HG02943 (cell line): Measurements from ENCODE around the gene ZCCHC3.

Experiments used
- ATAC-seq: cut with Tn5 transposase; IDR thresholded peaks from one replicate; pipeline ENCODE4 v1.9.1; 2021; ENCODE audit warnings: mild to moderate bottlenecking, low read depth, moderate library complexity; ENCODE audit not compliant: unreplicated experiment

Gene ZCCHC3

DNA sequence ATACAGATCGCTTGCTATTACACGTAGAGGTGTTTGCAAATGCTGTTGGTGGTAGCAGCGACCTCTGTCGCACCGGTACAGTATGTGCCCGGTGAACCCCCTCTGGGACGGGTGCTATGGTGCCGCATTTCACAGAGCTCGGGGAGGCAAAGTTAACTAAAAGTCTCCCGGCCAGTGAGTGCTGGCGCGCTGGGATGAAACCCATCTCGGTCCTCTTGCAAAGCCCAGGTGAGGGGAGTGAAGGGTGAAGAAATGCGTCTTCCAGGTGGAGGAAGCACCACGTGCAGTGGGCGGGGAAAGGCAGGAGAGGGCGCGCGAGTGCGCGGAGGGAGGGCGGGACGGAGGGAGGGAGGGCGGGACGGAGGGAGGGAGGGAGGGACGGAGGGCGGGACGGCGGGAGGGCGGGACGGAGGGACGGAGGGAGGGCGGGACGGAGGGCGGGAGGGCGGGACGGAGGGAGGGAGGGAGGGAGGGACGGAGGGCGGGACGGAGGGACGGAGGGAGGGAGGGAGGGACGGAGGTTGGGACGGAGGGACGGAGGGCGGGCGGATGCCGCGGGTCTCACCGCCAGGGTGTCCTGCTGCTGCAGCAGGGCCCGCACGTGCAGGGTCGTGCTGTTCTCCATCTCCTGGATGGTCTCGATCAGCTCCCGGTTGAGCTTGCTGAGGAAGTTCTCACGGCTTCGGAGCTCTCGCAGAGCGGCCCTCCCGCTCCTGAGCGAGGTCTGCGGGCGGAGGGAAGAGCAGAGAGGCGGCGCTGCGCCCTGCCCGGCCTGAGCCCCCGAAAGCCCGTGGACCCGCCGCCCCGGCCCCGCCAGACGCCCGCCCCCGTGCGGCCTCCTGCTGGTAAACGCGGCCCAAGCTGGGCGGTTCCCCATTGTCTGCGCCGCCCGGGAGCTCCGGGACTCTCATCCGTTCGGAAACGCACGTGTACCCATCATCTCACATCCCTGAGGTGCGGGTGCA is 18.5 kb upstream of the ZCCHC3 start:
- ATAC-seq: no peak

DNA sequence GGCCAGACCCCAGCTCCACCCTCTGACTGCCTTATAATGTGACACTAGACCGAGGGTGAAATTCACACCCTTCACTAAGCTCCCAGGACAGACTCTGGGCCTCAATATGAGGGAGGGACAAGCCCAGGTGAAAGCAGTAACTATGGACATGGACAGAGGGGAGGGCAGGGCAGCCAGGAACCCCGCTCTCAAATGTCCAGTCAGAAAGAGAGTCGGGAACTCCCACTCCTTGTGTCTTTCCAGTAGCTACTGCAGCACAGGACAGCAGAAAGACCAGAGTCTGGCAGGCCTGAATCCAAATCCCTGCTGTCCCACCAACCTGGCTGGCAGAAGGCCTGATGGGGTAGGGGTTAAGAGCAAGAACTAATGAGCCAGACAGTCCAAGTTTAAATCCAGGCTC is 13.2 kb upstream of the ZCCHC3 start:
- ATAC-seq: no peak

DNA sequence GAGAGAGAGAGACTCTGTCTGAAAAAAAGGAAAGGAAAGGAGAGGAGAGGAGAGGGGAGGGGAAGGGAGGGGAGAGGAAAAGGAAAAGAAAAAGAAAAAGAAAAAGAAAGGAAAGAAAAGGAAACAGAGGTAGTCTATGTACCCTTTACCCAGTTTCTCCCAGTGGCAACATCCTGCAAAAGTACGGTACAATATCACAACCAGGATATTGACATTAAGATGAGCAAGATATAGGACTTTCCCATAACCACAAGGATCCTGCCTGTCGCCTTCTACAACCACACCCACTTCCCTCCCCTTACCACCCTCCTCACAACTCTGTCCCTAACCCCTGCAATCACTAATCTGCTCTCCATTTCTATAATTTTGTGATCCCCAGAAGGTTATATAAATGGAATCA is 10.9 kb upstream of the ZCCHC3 start:
- ATAC-seq: no peak

GRCh38 chr20:288956-289692 is 8.2 kb upstream of the ZCCHC3 start:
- ATAC-seq: no peak

DNA sequence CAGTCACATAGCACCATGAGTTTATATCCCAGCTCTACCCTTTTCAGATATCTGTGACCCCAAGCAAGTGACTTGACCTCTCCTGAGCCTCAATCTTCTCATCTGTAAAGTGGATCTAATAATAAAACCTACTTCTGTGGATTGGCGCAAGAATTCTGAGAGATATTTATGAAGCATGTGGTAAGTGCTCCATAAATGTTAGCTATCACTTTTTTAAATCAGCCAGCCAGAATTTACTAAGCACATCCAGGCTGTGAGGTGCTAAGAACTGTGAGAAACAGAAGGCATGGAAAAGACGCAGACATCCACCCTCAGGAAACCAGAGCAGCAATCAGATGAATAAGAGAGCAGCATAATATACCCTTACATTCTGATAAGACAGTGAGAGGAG is 7.7 kb upstream of the ZCCHC3 start:
- ATAC-seq: no peak

GRCh38 chr20:290084-290831 is 7.1 kb upstream of the ZCCHC3 start, which contains the start of gene C20orf96:
Gene C20orf96 (minus strand): TSS chr20:290750. CDS start chr20:290610, 140 bp downstream.
- ATAC-seq: peak; percentile 82

DNA sequence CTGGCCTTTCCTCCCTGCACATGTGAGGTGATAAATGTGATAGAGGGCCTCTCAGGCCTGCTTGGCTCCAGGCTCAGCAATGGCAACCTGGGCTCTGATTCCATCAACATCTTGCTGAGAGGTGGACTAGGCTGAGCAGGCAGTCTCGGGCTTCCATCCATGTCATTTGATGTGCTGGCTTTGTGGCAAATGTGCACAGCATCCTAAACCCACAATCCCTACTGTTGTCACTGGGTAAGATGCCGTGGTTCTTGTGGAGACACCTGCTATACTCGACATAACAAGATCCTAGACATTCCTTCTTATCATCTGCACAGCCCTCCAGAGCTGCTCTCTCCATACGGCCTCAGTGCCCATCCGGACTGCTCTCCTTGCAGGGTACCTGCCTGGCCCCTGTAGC is 2.8 kb upstream of the ZCCHC3 start:
- no peak for ATAC-seq

- ATAC-seq: no peak
These were observed 1.6 kb upstream of the ZCCHC3 start for GRCh38 chr20:295804-296203.

DNA sequence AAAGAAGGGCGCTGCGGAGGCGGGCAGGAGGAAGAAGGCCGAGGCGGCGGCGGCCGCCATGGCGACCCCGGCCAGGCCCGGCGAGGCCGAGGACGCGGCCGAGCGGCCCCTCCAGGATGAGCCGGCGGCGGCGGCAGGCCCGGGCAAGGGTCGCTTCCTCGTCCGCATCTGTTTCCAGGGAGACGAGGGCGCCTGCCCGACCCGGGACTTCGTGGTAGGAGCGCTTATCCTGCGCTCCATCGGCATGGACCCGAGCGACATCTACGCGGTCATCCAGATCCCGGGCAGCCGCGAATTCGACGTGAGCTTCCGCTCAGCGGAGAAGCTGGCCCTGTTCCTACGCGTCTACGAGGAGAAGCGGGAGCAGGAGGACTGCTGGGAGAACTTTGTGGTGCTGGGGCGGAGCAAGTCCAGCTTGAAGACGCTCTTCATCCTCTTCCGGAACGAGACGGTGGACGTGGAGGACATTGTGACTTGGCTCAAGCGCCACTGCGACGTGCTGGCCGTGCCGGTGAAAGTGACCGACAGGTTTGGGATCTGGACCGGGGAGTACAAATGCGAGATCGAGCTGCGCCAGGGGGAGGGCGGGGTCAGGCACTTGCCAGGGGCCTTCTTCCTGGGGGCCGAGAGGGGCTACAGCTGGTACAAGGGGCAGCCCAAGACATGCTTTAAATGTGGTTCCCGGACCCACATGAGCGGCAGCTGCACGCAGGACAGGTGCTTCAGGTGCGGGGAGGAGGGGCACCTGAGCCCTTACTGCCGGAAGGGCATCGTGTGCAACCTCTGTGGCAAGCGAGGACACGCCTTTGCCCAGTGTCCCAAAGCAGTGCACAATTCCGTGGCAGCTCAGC is 780 bp downstream of the ZCCHC3 start:
- ATAC-seq: peak; percentile 17

DNA sequence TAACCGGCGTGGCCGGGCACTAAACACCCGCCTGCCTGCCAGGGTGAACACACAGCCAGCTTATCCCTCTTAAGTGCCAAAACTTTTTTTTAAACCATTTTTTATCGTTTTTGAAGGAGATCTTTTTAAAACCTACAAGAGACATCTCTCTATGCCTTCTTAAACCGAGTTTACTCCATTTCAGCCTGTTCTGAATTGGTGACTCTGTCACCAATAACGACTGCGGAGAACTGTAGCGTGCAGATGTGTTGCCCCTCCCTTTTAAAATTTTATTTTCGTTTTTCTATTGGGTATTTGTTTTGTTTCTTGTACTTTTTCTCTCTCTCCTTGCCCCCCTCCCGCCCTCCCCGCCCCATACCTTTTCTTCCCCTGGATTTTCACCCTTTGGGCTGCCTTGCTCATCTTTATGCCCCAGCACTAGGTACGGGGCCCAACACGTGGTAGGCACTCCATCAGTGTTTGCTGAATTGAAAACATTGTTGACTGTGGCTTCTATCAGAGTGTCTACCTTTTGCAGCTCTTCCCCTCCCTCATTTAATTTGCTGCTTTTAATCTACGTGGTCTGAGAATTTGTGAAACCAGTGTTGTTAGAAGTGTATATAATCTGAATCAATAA is 1.5 kb downstream of the ZCCHC3 start:
- no peak for ATAC-seq

DNA sequence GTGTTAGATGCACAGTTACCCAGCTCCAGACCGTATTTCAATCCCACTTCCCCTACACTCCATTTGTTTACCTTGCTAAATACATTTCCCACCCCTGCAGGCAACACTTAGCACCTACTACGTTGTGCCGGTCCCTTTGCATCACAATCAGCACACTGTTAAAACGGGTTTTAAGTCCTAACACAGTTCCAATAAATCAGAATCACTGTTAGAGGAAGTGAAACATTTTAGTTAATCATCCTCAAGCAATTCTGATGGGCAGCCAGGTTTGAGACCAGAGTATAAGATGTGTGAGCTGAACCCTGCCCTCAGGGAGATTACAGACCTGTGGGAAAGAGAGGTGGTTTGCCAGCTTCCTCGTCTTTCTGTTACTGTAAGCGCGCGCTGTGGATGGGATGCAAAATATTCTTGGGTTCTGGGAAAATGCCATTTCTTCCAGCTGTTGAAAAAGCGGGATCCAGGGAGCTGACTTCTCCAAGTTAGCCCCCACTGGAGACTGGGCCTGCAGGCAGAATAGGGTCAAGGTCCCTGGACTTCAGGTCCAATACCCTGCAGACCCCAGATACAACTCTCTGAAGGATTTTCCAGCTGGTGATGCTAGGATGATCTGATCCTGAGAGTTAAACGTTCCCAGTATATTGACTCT is 3.1 kb downstream of the ZCCHC3 start:
- no peak for ATAC-seq

- no peak for ATAC-seq
These were observed 4.8 kb downstream of the ZCCHC3 start for GRCh38 chr20:301886-302848.

GRCh38 chr20:305745-306144 is 8.4 kb downstream of the ZCCHC3 start:
- ATAC-seq: no peak

- no peak for ATAC-seq
These were observed 11.2 kb downstream of the ZCCHC3 start for GRCh38 chr20:308427-309038.

GRCh38 chr20:309306-309840 is 12.0 kb downstream of the ZCCHC3 start:
- ATAC-seq: no peak

DNA sequence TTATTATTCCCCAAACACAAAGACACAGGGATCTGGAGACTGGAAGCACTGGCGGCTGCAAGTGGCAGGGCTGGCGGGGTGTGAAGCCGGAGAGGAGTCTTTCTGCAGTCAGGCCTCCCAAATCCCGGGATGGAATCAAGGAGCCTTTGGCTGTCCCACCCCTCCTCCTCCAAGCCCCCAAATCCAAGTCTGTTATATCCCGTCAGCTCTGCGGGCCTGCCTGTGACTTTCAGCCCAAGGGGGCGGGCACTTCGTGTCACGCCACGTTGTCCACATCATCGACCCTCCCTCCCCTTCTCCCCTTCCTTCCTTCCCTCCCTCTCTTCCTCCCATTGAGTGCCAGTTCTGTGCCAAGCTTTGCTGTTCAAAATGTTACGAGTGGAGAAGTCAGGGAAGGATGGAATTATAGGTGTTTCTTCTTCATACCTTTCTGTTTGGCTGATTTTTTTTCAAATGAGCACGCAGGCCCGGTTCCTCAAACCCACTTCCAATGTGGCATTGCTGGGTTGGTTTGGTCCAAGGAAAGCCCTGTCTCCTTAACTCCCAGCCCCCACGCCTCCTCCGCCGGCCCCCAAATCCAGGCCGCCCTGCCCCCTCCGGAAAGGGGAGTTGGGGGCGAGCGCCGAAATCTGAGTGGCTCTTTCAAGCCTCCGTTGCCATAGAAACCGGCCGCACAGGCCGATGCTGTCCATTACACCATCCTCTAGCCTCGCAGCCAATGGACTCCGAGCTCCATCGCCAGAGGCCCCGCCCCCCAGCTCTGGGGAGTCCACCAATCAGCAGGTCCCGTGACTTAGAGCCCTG is 12.7 kb downstream of the ZCCHC3 start:
- ATAC-seq: peak; percentile 94
